ENCODE measurements around the gene PDE8B. TPM values are rescaled to one million over a fixed set of nuclear protein-coding genes. Genes with fewer than 3 reads are reported as not detected.

Gene PDE8B
- total RNA-seq, 2 donors from 2014 or later, result 0.89 to 1.4 TPM

- DNase-seq (peak in 1 of 2 donors; percentile 35), ATAC-seq (no peak)
- intact Hi-C loops (cut with DNase I, micrococcal nuclease), result no loop called here
Measured at GRCh38 chr5:77333451-77334123, 123.1 kb downstream of the PDE8B start.

DNA sequence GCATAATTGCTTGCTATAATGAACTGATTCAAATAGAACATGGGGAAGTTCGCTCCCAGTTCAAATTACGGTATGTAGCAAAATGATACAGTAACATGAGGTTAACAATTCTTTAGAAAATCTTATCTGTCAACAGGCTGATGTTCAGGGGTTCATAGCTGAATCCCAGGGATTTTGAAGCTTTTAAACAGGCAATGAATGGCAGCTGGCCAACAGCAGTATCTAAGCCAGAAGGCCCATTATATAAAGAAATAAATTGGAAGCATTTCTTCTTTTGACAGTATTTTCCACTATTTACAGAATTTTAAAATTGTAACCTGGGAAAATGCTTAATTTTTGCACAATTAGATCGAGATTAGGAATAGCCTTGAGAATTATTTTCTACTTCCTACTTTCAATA, 126.8 kb downstream of the PDE8B start:
- ATAC-seq (no peak), DNase-seq (no peak)
- intact Hi-C loops (cut with DNase I, micrococcal nuclease), result no loop called here

DNA sequence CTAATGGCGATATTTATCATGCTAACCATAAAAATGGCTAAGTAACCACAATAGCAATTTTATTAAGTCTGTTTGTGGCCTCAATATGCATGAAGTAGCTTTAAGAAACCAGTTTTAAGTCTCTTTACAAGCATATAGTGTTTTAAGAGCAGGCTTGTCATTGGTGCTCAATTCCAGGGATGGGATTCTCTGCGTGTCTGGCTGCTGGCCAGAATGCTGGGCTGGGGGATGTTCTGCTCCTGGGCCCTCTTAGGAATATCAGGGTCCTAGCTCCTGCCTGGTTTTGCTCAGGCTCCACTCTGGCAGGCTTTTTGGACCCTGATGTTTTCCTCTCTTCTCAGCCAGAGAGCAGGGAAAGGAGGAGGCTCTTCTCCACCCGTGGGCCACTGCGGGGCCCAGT, 127.2 kb downstream of the PDE8B start:
- no peak for ATAC-seq
- intact Hi-C loops (cut with DNase I, micrococcal nuclease), result no loop called here

DNA sequence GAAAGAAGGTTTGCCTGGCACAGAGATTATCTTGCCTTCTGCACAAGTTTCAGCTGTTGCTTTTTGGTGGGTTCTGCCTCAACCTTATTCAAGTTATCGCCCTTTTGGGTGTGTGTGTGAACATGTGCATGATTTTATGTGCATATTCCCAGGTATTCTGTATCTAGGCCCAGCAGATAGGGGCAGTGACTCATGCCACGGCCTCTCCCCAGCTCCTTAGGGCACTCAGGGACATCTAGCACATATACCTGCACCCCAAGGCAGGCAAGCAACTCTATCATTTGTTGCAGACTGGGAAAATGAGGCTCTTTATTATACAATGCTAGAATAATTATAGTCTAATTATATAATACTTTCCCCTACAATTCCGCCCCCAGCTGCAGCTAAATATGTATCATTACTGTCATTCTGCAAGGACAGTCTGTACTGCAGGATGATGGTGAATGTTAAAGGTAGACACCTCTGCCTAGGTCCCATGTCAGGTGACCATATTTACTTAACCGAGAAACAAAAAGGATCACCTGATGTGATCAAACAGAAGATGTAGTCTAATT, 128.9 kb downstream of the PDE8B start:
- DNase-seq (no peak), ATAC-seq (no peak)
- intact Hi-C loops (cut with DNase I, micrococcal nuclease), result no loop called here

More for the DNA sequence above, 127.2 kb downstream of the PDE8B start:
- DNase-seq, result no peak

- intact Hi-C loops (cut with DNase I, micrococcal nuclease), result no loop called here
- no peak for ATAC-seq
- no peak for DNase-seq
Measured at GRCh38 chr5:77343165-77343564, 132.7 kb downstream of the PDE8B start.

DNA sequence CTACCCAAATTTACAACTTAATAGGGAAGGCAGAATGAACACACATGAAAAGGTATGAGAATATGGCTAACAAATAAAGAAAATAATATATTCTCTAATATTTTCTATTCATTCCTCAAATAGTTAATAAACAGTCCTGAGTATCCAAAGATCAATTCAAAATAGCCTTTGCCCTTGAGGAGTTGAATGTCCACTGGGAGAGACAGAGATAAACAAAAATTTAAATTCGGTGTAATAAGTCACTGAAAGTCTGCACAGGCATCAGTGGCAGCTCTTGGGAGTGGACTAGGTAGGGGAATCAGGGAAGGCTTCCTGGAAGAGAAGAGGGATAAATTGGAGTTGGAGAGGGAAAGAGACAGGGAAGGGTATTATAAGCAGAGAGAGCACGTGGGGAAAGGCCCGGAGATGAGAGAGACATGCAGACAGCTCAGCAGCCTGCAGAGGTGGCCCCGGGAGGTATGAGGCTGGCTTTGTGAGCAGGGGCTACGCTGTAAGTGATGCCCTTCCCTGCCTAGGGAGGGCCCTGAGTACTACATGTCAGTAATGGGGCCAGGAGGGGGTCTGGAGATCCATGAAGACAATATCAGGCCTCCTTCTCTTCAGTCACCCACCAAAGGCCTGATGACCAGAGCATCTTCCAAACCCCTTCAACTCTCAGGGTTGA, 137.1 kb downstream of the PDE8B start:
- DNase-seq, result no peak
- intact Hi-C loops (cut with DNase I, micrococcal nuclease), result no loop called here
- no peak for ATAC-seq

DNA sequence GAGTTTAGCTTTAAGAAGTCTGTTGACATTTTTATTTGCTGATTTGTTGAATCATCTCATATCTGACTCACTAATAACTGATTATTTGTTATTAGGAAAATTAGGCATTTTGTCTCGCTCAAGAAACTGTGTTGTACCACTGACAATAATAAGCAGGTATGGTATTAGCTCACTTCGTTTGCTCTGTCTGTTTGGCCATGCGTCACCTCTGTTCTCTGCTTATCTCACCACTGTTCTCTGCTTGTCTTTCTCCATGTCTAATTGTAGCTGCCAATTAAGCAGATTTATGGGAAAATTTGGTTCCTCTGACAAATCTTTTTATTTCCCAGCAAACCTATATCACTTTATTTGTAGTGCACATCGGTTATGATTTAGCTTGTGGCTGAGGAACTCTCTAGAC, 142.8 kb downstream of the PDE8B start:
- intact Hi-C loops (cut with DNase I, micrococcal nuclease), result no loop called here
- ATAC-seq, result no peak

DNA sequence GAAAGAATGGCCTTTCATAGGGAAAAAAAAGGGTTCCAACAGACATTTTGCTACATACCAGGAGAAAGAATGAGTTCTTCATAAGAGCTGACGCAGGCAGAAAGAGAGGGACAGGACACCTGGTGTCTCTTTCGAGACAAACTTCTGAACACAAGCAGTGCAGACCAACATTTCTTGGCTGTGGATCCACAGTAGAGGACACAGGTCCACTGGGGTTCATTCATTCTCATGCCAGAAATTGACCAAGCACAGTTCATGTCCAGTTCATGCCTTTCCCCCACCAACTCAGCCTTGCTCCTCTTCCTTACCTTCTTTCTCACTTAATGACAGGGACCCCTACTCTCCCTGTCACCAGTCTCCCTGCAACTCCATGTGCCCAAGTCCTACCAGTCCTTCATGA, 144.0 kb downstream of the PDE8B start:
- intact Hi-C loops (cut with DNase I, micrococcal nuclease), result no loop called here
- DNase-seq (no peak), ATAC-seq (no peak)

More for the DNA sequence above, 142.8 kb downstream of the PDE8B start:
- no peak for DNase-seq

DNA sequence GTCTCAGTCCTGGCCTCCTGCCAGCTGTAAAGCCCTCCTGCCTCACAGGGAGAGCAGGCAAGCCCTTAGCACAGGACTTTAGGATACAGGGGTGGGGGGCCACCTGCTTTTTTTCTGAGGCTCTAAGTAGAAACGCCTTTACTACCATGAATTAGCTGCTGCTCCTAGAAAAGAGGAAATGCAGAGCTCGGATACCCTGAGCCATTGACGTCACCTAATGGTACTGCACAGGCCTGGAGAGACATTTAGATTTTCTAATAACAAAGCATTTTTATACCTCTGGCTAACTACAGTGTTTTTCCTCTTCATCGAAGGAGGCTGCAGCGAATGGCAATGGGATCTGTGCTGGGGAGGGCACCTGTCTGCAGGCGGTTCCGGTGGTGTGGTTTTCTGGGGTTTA, 144.6 kb downstream of the PDE8B start:
- no peak for ATAC-seq
- no peak for DNase-seq
- intact Hi-C loops (cut with DNase I, micrococcal nuclease), result no loop called here

DNA sequence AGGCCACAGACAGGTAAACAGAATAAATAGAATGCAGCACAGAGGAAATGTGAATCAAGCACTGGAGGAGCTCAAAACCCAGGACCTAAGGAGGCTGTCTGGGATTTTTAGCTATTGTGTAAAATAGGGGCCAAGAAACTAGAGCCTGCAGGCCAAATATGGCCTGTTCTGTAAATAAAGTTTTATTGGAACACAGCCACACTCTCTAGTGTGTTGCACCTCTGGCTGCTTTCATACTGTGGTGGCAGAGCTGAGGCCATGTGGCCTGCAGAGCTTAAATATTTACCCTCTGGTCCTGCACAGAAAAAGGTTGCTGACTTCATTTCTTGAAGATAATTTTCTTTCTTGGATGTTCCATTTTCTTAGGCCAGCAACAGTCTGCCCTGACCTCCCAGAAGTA, 145.3 kb downstream of the PDE8B start:
- intact Hi-C loops (cut with DNase I, micrococcal nuclease), result no loop called here
- DNase-seq, result no peak
- ATAC-seq, result no peak

GRCh38 chr5:77356740-77357139, 146.3 kb downstream of the PDE8B start:
- no peak for DNase-seq
- intact Hi-C loops (cut with DNase I, micrococcal nuclease), result no loop called here
- no peak for ATAC-seq

- no peak for ATAC-seq
- intact Hi-C loops (cut with DNase I, micrococcal nuclease), result no loop called here
- no peak for DNase-seq
Measured at GRCh38 chr5:77358255-77359205, 148.1 kb downstream of the PDE8B start.

DNA sequence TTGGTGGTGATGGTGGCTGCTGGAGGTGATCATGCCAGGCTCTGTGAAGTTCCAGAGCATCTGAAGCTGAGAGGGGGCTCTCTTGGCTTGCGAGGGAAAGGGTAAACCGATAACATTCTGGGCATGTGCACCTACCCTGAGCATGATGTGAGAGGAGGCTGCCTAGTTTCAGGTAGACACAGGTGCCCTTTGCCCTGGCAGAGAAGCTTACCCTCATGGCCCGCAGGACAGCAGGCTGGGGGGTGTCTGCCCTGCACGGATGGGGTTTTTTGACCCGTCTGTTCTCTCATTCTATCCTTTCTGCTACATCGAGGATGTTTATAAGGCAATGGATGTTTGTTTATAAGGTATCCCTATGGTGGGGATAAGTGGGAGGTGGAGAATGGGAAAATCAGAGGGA, 148.8 kb downstream of the PDE8B start:
- DNase-seq, result no peak
- intact Hi-C loops (cut with DNase I, micrococcal nuclease), result no loop called here
- ATAC-seq, result no peak

- ATAC-seq, result no peak
- intact Hi-C loops (cut with DNase I, micrococcal nuclease), result no loop called here
- no peak for DNase-seq
Measured at GRCh38 chr5:77360381-77360780, 149.9 kb downstream of the PDE8B start.

DNA sequence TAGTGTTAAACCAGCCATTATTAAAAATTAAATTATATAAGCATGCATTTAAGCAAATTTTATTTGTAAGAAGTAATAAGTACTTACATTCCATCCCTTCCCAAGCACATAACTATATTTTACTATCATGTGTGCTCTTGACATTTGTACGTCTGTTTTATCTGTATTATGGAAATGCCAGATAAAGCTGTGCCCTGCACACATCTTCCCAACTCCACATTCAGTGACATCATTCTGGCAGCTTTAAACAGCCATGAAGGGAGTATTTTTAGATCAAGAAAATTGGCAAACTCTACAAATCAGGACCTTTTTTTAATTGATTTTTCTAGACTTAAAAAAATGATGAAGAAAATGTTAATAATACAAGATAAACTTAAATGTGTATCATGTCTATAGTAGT, 150.5 kb downstream of the PDE8B start:
- intact Hi-C loops (cut with DNase I, micrococcal nuclease), result no loop called here
- no peak for ATAC-seq
- DNase-seq, result no peak

- ATAC-seq (no peak), DNase-seq (no peak)
- intact Hi-C loops (cut with DNase I, micrococcal nuclease), result no loop called here
Measured at GRCh38 chr5:77366717-77367500, 156.4 kb downstream of the PDE8B start.

GRCh38 chr5:77367741-77368140, 157.3 kb downstream of the PDE8B start:
- ATAC-seq, result no peak
- intact Hi-C loops (cut with DNase I, micrococcal nuclease), result no loop called here

GRCh38 chr5:77368367-77368766, 157.9 kb downstream of the PDE8B start:
- ATAC-seq, result no peak
- intact Hi-C loops (cut with DNase I, micrococcal nuclease), result no loop called here
- DNase-seq, result no peak

More at GRCh38 chr5:77367741-77368140, 157.3 kb downstream of the PDE8B start:
- DNase-seq, result no peak

- intact Hi-C loops (cut with DNase I, micrococcal nuclease), result no loop called here
- no peak for DNase-seq
- no peak for ATAC-seq
Measured at GRCh38 chr5:77369566-77369965, 159.1 kb downstream of the PDE8B start.

All from left colon (tissue), 2 donors.